Measurements from ENCODE around the gene LSM7.

Gene LSM7

GRCh38 chr19:2319551-2319950 lies 8.8 kb downstream of the LSM7 start:
- Mint-ChIP-seq H3K4me1 (peaks cover 4% of the 10 kb centered on the region), H3K27ac (no peak overlapping the region), H3K27me3 (ENCODE audit: low read depth) (peaks cover 7% of the 10 kb centered on the region), H3K36me3 (ENCODE audit: low read depth) (peaks cover 9% of the 10 kb centered on the region), H3K4me3 (no peak overlapping the region), H3K9me3 (peaks cover 9% of the 10 kb centered on the region)
- no peak for TF ChIP-seq CTCF (IDR thresholded peaks at IDR 0.05; ENCODE audit: unreplicated experiment in 3 of 3)

GRCh38 chr19:2318923-2319322 lies 9.5 kb downstream of the LSM7 start:
- no peak overlapping the region for H3K27ac Mint-ChIP-seq
- H3K4me3 Mint-ChIP-seq: no peak overlapping the region
- peaks cover 10% of the 10 kb centered on the region for H3K9me3 Mint-ChIP-seq
- no peaks in the 10 kb centered on the region for H3K4me1 Mint-ChIP-seq
- peaks cover 3% of the 10 kb centered on the region for H3K36me3 Mint-ChIP-seq (ENCODE audit: low read depth)
- H3K27me3 Mint-ChIP-seq (ENCODE audit: low read depth): peaks cover 7% of the 10 kb centered on the region
- TF ChIP-seq CTCF (IDR thresholded peaks at IDR 0.05; ENCODE audit: unreplicated experiment in 3 of 3): no peak

- peaks cover 7% of the 10 kb centered on the region for H3K27me3 Mint-ChIP-seq (ENCODE audit: low read depth)
- no peak overlapping the region for H3K4me3 Mint-ChIP-seq
- H3K36me3 Mint-ChIP-seq (ENCODE audit: low read depth): peaks cover 6% of the 10 kb centered on the region
- peaks cover 10% of the 10 kb centered on the region for H3K9me3 Mint-ChIP-seq
- no peak for TF ChIP-seq CTCF (IDR thresholded peaks at IDR 0.05; ENCODE audit: unreplicated experiment in 3 of 3)
- H3K4me1 Mint-ChIP-seq: no peaks in the 10 kb centered on the region
- no peak overlapping the region for H3K27ac Mint-ChIP-seq
Observed at GRCh38 chr19:2317756-2318155, 10.6 kb downstream of the LSM7 start.

GRCh38 chr19:2317300-2317699 lies 11.1 kb downstream of the LSM7 start:
- peaks cover 10% of the 10 kb centered on the region for H3K9me3 Mint-ChIP-seq
- H3K4me1 Mint-ChIP-seq: no peaks in the 10 kb centered on the region
- H3K4me3 Mint-ChIP-seq: no peak overlapping the region
- H3K27me3 Mint-ChIP-seq (ENCODE audit: low read depth): peaks cover 7% of the 10 kb centered on the region
- H3K36me3 Mint-ChIP-seq (ENCODE audit: low read depth): peaks cover 6% of the 10 kb centered on the region
- H3K27ac Mint-ChIP-seq: no peak overlapping the region
- no peak for TF ChIP-seq CTCF (IDR thresholded peaks at IDR 0.05; ENCODE audit: unreplicated experiment in 3 of 3)

GRCh38 chr19:2315818-2316353 lies 12.5 kb downstream of the LSM7 start:
- Mint-ChIP-seq H3K4me3 (peak overlapping the region in 1 of 3 experiments; percentile 34), H3K27ac (no peak overlapping the region), H3K36me3 (ENCODE audit: low read depth) (peaks cover 6% of the 10 kb centered on the region), H3K27me3 (ENCODE audit: low read depth) (peaks cover 9% of the 10 kb centered on the region), H3K9me3 (peaks cover 10% of the 10 kb centered on the region), H3K4me1 (no peaks in the 10 kb centered on the region)
- TF ChIP-seq CTCF (IDR thresholded peaks at IDR 0.05; ENCODE audit: unreplicated experiment in 3 of 3): peak; percentile 46 to 67 (median 52)

- peaks cover 6% of the 10 kb centered on the region for H3K36me3 Mint-ChIP-seq (ENCODE audit: low read depth)
- no peak overlapping the region for H3K27ac Mint-ChIP-seq
- H3K9me3 Mint-ChIP-seq: peaks cover 10% of the 10 kb centered on the region
- H3K4me1 Mint-ChIP-seq: no peaks in the 10 kb centered on the region
- TF ChIP-seq CTCF (IDR thresholded peaks at IDR 0.05; ENCODE audit: unreplicated experiment in 3 of 3): no peak
- peaks cover 10% of the 10 kb centered on the region for H3K27me3 Mint-ChIP-seq (ENCODE audit: low read depth)
- H3K4me3 Mint-ChIP-seq: no peak overlapping the region
Observed at GRCh38 chr19:2315121-2315817, 13.1 kb downstream of the LSM7 start.
